Measurements from ENCODE around the gene DUOX2. TPM values are rescaled to one million over a fixed set of nuclear protein-coding genes. Genes with fewer than 3 reads are reported as not detected.

Gene DUOX2
- total RNA-seq, 2 donors from 2014 or later, result 0.08 to 0.11 TPM

GRCh38 chr15:45100884-45101625 lies 12.9 kb downstream of the DUOX2 start:
- Histone ChIP-seq H3K27ac (no peak overlapping the region), H3K4me1 (no peaks in the 10 kb centered on the region), H3K27me3 (no peaks in the 10 kb centered on the region), H3K4me3 (no peak overlapping the region), H3K36me3 (no peaks in the 10 kb centered on the region), H3K9me3 (no peaks in the 10 kb centered on the region)
- TF ChIP-seq CTCF (IDR thresholded peaks at IDR 0.05), result no peak
- DNase-seq (ENCODE audit: low spot score), result no peak

GRCh38 chr15:45099549-45100165 lies 14.3 kb downstream of the DUOX2 start:
- Histone ChIP-seq H3K4me3 (no peak overlapping the region), H3K4me1 (no peaks in the 10 kb centered on the region), H3K27ac (no peak overlapping the region), H3K9me3 (no peaks in the 10 kb centered on the region), H3K36me3 (no peaks in the 10 kb centered on the region), H3K27me3 (no peaks in the 10 kb centered on the region)
- no peak for DNase-seq (ENCODE audit: low spot score)
- no peak for TF ChIP-seq CTCF (IDR thresholded peaks at IDR 0.05)

GRCh38 chr15:45097466-45097865 lies 16.5 kb downstream of the DUOX2 start:
- no peaks in the 10 kb centered on the region for H3K4me1 ChIP-seq
- no peaks in the 10 kb centered on the region for H3K36me3 ChIP-seq
- no peak overlapping the region for H3K27ac ChIP-seq
- TF ChIP-seq CTCF (IDR thresholded peaks at IDR 0.05), result no peak
- H3K27me3 ChIP-seq, result no peaks in the 10 kb centered on the region
- DNase-seq (ENCODE audit: low spot score), result no peak
- no peaks in the 10 kb centered on the region for H3K9me3 ChIP-seq
- H3K4me3 ChIP-seq, result no peak overlapping the region

GRCh38 chr15:45095661-45096060 lies 18.3 kb downstream of the DUOX2 start:
- no peaks in the 10 kb centered on the region for H3K36me3 ChIP-seq
- no peak for DNase-seq (ENCODE audit: low spot score)
- no peak overlapping the region for H3K27ac ChIP-seq
- TF ChIP-seq CTCF (IDR thresholded peaks at IDR 0.05), result no peak
- H3K9me3 ChIP-seq, result no peaks in the 10 kb centered on the region
- H3K4me1 ChIP-seq, result no peaks in the 10 kb centered on the region
- no peaks in the 10 kb centered on the region for H3K27me3 ChIP-seq
- no peak overlapping the region for H3K4me3 ChIP-seq

- no peaks in the 10 kb centered on the region for H3K9me3 ChIP-seq
- no peaks in the 10 kb centered on the region for H3K27me3 ChIP-seq
- H3K27ac ChIP-seq, result no peak overlapping the region
- H3K4me3 ChIP-seq, result no peak overlapping the region
- DNase-seq (ENCODE audit: low spot score), result no peak
- no peaks in the 10 kb centered on the region for H3K36me3 ChIP-seq
- no peak for TF ChIP-seq CTCF (IDR thresholded peaks at IDR 0.05)
- H3K4me1 ChIP-seq, result no peaks in the 10 kb centered on the region
These were observed 19.6 kb downstream of the DUOX2 start for GRCh38 chr15:45094358-45094730.
